ENCODE data around the gene PTPRN2. TPM values are rescaled to one million over a fixed set of nuclear protein-coding genes. Genes with fewer than 3 reads are reported as not detected.

Gene PTPRN2
- total RNA-seq, 1 donor from 2014 or later, result 0.41 TPM

GRCh38 chr7:157618091-157618726, 969.4 kb downstream of the PTPRN2 start:
- no peaks in the 10 kb centered on the region for H3K36me3 Mint-ChIP-seq (ENCODE audit: low read depth)
- intact Hi-C loops (cut with micrococcal nuclease), result no loop called here

GRCh38 chr7:157617401-157617800, 970.2 kb downstream of the PTPRN2 start:
- Mint-ChIP-seq H3K4me1 (ENCODE audit: low read depth) (peaks cover 8% of the 10 kb centered on the region), H3K36me3 (ENCODE audit: low read depth) (no peaks in the 10 kb centered on the region), H3K27me3 (ENCODE audit: insufficient read depth) (peaks cover 2% of the 10 kb centered on the region), H3K9me3 (no peaks in the 10 kb centered on the region), H3K27ac (no peak overlapping the region), H3K4me3 (no peak overlapping the region)
- no peak for DNase-seq (ENCODE audit: low spot score)
- intact Hi-C loops (cut with micrococcal nuclease), result no loop called here

More at GRCh38 chr7:157618091-157618726, 969.4 kb downstream of the PTPRN2 start:
- Mint-ChIP-seq H3K27me3 (ENCODE audit: insufficient read depth) (peaks cover 2% of the 10 kb centered on the region), H3K9me3 (no peaks in the 10 kb centered on the region), H3K27ac (no peak overlapping the region), H3K4me3 (no peak overlapping the region), H3K4me1 (ENCODE audit: low read depth) (peaks cover 6% of the 10 kb centered on the region)
- no peak for DNase-seq (ENCODE audit: low spot score)

DNA sequence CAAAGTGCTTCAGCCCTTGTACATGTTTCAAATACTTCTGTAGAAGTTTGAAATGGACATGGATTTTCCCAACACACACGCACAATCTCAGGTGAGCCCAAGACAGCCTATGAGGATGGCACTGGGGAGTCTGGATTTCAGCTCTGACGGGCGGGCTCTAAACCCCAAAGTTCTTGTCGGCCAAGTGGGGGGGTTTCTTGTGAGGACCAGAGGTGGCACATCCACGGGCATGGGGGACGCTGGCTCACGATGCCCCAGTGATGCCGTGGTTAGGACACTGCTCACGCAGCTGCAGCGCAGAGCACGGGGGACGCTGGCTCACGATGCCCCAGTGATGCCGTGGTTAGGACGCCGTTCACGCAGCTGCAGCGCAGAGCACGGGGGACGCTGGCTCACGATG, 970.7 kb downstream of the PTPRN2 start:
- H3K27ac Mint-ChIP-seq, result no peak overlapping the region
- H3K4me1 Mint-ChIP-seq (ENCODE audit: low read depth), result peaks cover 9% of the 10 kb centered on the region
- H3K27me3 Mint-ChIP-seq (ENCODE audit: insufficient read depth), result peaks cover 2% of the 10 kb centered on the region
- intact Hi-C loops (cut with micrococcal nuclease), result no loop called here
- no peaks in the 10 kb centered on the region for H3K9me3 Mint-ChIP-seq
- no peaks in the 10 kb centered on the region for H3K36me3 Mint-ChIP-seq (ENCODE audit: low read depth)
- H3K4me3 Mint-ChIP-seq, result no peak overlapping the region
- no peak for DNase-seq (ENCODE audit: low spot score)

GRCh38 chr7:157616426-157616825, 971.2 kb downstream of the PTPRN2 start:
- DNase-seq (ENCODE audit: low spot score), result no peak
- no peak overlapping the region for H3K27ac Mint-ChIP-seq
- peaks cover 7% of the 10 kb centered on the region for H3K4me1 Mint-ChIP-seq (ENCODE audit: low read depth)
- no peaks in the 10 kb centered on the region for H3K36me3 Mint-ChIP-seq (ENCODE audit: low read depth)
- H3K27me3 Mint-ChIP-seq (ENCODE audit: insufficient read depth), result no peaks in the 10 kb centered on the region
- intact Hi-C loops (cut with micrococcal nuclease), result no loop called here
- H3K9me3 Mint-ChIP-seq, result no peaks in the 10 kb centered on the region
- H3K4me3 Mint-ChIP-seq, result no peak overlapping the region

DNA sequence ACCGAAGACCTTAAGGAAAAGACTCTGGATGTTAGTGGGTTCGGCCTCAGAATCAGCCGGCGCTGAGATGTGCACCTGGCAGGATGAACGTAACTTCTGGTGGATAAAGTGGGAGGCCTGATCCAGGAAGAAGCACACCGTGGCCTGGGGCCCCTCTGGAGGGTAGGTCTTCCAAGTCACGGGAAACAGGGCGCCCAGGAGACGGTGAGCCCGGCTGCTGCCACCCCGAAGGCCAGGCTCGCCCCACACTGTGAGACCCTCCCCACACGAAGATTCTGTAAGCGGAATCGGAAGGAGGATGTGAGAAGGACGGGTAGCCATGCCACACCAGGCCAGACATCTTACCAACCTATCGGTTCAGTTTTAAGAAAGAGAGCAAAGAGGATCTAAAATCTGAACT, 971.8 kb downstream of the PTPRN2 start:
- no peak overlapping the region for H3K4me3 Mint-ChIP-seq
- H3K27me3 Mint-ChIP-seq (ENCODE audit: insufficient read depth), result no peaks in the 10 kb centered on the region
- H3K9me3 Mint-ChIP-seq, result no peaks in the 10 kb centered on the region
- no peak for DNase-seq (ENCODE audit: low spot score)
- no peaks in the 10 kb centered on the region for H3K36me3 Mint-ChIP-seq (ENCODE audit: low read depth)
- no peak overlapping the region for H3K27ac Mint-ChIP-seq
- intact Hi-C loops (cut with micrococcal nuclease), result no loop called here
- peaks cover 7% of the 10 kb centered on the region for H3K4me1 Mint-ChIP-seq (ENCODE audit: low read depth)

GRCh38 chr7:157615101-157615817, 972.4 kb downstream of the PTPRN2 start:
- no peak overlapping the region for H3K4me3 Mint-ChIP-seq
- intact Hi-C loops (cut with micrococcal nuclease), result no loop called here
- no peaks in the 10 kb centered on the region for H3K27me3 Mint-ChIP-seq (ENCODE audit: insufficient read depth)
- H3K9me3 Mint-ChIP-seq, result no peaks in the 10 kb centered on the region
- DNase-seq (ENCODE audit: low spot score), result no peak
- H3K27ac Mint-ChIP-seq, result no peak overlapping the region
- no peaks in the 10 kb centered on the region for H3K36me3 Mint-ChIP-seq (ENCODE audit: low read depth)
- H3K4me1 Mint-ChIP-seq (ENCODE audit: low read depth), result peaks cover 7% of the 10 kb centered on the region

GRCh38 chr7:157614457-157615020, 973.1 kb downstream of the PTPRN2 start:
- H3K4me3 Mint-ChIP-seq, result no peak overlapping the region
- H3K9me3 Mint-ChIP-seq, result no peaks in the 10 kb centered on the region
- H3K27ac Mint-ChIP-seq, result no peak overlapping the region
- no peaks in the 10 kb centered on the region for H3K27me3 Mint-ChIP-seq (ENCODE audit: insufficient read depth)
- DNase-seq (ENCODE audit: low spot score), result no peak
- peaks cover 7% of the 10 kb centered on the region for H3K4me1 Mint-ChIP-seq (ENCODE audit: low read depth)
- intact Hi-C loops (cut with micrococcal nuclease), result loop anchor here (5.0 kb wide), 1 partner anchor 37 kb away; no protein-coding TSS in a partner anchor
- no peaks in the 10 kb centered on the region for H3K36me3 Mint-ChIP-seq (ENCODE audit: low read depth)

DNA sequence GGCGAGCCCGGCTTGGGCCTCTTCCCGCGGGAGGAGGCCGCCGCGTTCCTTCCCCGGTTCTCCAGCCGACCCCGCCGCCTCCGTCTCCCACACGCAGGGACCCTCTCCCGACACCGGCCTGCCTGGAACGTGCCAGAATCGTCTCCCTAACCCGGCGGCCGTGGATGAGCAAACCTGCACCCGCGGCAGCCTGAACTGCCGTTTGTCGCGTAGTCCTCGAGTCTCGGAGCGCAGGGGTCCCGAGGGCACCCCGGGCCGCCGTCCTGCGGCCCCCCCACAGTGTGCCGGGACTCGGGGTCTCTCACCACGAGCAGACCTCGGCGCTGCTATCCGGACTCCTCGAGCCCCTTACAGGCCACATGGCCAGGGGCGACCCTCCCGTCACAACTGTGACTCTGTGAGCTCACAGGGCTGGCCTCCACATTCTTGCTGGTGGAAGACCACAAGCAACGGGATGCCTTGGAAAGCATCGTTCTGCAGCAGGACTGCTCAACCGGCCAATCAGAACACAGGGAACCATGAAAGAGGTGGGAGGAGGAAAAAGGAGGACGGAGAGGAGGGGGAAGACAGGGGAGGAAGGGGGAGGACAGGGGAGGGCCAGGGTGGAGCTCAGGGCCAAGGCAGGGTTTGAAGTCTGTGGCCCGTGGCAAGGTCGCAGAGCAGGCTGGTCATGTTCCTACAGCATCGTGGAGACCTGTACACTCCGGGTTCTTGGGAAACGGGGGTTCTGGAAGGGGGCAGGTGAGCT, 973.9 kb downstream of the PTPRN2 start:
- Mint-ChIP-seq H3K4me3 (no peak overlapping the region), H3K36me3 (ENCODE audit: low read depth) (no peaks in the 10 kb centered on the region), H3K27me3 (ENCODE audit: insufficient read depth) (no peaks in the 10 kb centered on the region), H3K4me1 (ENCODE audit: low read depth) (peaks cover 7% of the 10 kb centered on the region), H3K9me3 (no peaks in the 10 kb centered on the region), H3K27ac (no peak overlapping the region)
- intact Hi-C loops (cut with micrococcal nuclease), result loop anchor here (1.0 to 5.0 kb wide), 3 partner anchors 36 to 180 kb away; no protein-coding TSS in a partner anchor
- no peak for DNase-seq (ENCODE audit: low spot score)

- Mint-ChIP-seq H3K27me3 (ENCODE audit: insufficient read depth) (no peaks in the 10 kb centered on the region), H3K36me3 (ENCODE audit: low read depth) (no peaks in the 10 kb centered on the region), H3K4me3 (peak overlapping the region; percentile 82), H3K9me3 (no peaks in the 10 kb centered on the region), H3K27ac (no peak overlapping the region), H3K4me1 (ENCODE audit: low read depth) (peaks cover 7% of the 10 kb centered on the region)
- peak; percentile 59 for DNase-seq (ENCODE audit: low spot score)
- intact Hi-C loops (cut with micrococcal nuclease), result loop anchor here (1.0 to 5.0 kb wide), 3 partner anchors 36 to 180 kb away; no protein-coding TSS in a partner anchor
Measured at GRCh38 chr7:157612664-157613561, 974.7 kb downstream of the PTPRN2 start.

DNA sequence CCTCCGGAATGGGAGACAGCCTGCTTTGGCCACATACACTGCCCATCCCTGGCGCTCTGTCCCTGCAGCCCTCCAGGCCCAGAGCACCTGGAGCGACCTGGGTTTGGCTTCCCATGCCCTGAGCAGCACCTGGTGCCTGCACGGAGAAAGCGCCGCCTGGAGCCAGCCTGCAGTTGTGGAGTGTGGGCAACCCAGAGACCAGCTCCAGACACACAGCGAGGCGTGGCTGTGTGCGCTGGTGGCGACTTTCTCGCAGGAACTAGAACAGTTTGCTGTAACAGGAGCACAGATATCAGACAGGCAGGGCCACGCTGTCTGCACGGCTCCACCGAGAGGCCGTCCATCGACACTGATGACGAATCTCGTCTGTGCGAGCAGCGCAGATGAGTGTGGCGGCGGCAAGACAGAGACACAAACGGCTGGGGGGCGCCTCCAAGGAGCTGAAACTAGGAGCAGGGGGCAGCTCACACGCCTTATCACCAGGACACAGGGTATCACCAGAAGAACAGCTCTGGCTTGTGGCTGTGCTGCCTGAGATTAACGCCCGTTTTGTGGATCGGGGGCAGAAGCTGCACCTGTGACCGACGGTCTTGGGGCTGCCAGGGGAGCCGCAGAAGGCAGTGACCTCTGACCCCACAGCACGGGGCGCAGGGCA, 975.5 kb downstream of the PTPRN2 start:
- Mint-ChIP-seq H3K27ac (no peak overlapping the region), H3K36me3 (ENCODE audit: low read depth) (no peaks in the 10 kb centered on the region), H3K27me3 (ENCODE audit: insufficient read depth) (no peaks in the 10 kb centered on the region), H3K4me3 (peak overlapping the region; percentile 82), H3K4me1 (ENCODE audit: low read depth) (peaks cover 7% of the 10 kb centered on the region), H3K9me3 (no peaks in the 10 kb centered on the region)
- intact Hi-C loops (cut with micrococcal nuclease), result loop anchor here (2.0 to 5.0 kb wide), 2 partner anchors 35 to 121 kb away; no protein-coding TSS in a partner anchor
- DNase-seq (ENCODE audit: low spot score), result no peak

- Mint-ChIP-seq H3K36me3 (ENCODE audit: low read depth) (no peaks in the 10 kb centered on the region), H3K4me3 (no peak overlapping the region), H3K27me3 (ENCODE audit: insufficient read depth) (no peaks in the 10 kb centered on the region), H3K27ac (no peak overlapping the region), H3K4me1 (ENCODE audit: low read depth) (peaks cover 7% of the 10 kb centered on the region), H3K9me3 (no peaks in the 10 kb centered on the region)
- intact Hi-C loops (cut with micrococcal nuclease), result loop anchor here (5.0 kb wide), 1 partner anchor 34 kb away; no protein-coding TSS in a partner anchor
- no peak for DNase-seq (ENCODE audit: low spot score)
Measured at GRCh38 chr7:157611341-157611740, 976.3 kb downstream of the PTPRN2 start.

Measured in activated T-helper 1 cell treated with anti-CD3 and anti-CD28 coated beads, Interleukin-12 subunit alpha, Interleukin-12 subunit beta, Interleukin-2, Interleukin-4 antibody, amounts not matched to agents 30 ng/mL and 10 ng/mL and 1 ng/mL, durations not matched to agents 14 hours and 24 hours and 36 hours (primary cell).